CD14-positive monocyte (primary cell): Measurements from ENCODE around the gene OSBPL2. TPM values are rescaled to one million over a fixed set of nuclear protein-coding genes. Genes with fewer than 3 reads are reported as not detected.
A peak's percentile ranks its signal among the peaks of the same experiment; 100 is the strongest.

Source experiments
- DNase-seq, 3 donors: peaks; one replicate each; pipeline ENCODE4 v3.0.0-alpha.2; 2011 to 2022
- H2AFZ ChIP-seq: 2 replicates; pipeline ENCODE4 v1.6.0; 2012; ENCODE audit warnings: mild to moderate bottlenecking, low read depth, low read length, inconsistent platforms; ENCODE audit not compliant: insufficient read depth, poor library complexity, severe bottlenecking
- H3K27ac ChIP-seq, 2 donors: 1 replicate in 1 of 2; 2 replicates in 1 of 2; pipeline ENCODE4 v1.5.1; 2012 to 2013; ENCODE audit warnings: low read length in 2 of 2, control low read depth in 1 of 2, inconsistent platforms in 1 of 2, low read depth in 1 of 2, mild to moderate bottlenecking in 1 of 2
- H3K27me3 ChIP-seq, 2 donors: one replicate each; pipeline versions ENCODE4 v1.6.0 to v1.6.1; 2011 to 2013; ENCODE audit warnings: low read length in 2 of 2; ENCODE audit not compliant: control insufficient read depth in 2 of 2, insufficient read depth in 2 of 2
- H3K36me3 ChIP-seq, 2 donors: replicated peaks in 1 of 2; 1 replicate in 1 of 2; 2 replicates in 1 of 2; pipeline versions ENCODE4 v1.5.1 to v1.6.1; 2012 to 2013; ENCODE audit warnings: low read length in 2 of 2, control low read depth in 1 of 2, inconsistent platforms in 1 of 2, mild to moderate bottlenecking in 1 of 2; ENCODE audit not compliant: insufficient read depth in 2 of 2, control insufficient read depth in 1 of 2
- H3K4me1 ChIP-seq, 2 donors: 1 replicate in 1 of 2; 2 replicates in 1 of 2; pipeline versions ENCODE4 v1.5.1 to v1.6.1; 2012 to 2013; ENCODE audit warnings: low read length in 2 of 2, control low read depth in 1 of 2, inconsistent platforms in 1 of 2, mild to moderate bottlenecking in 1 of 2, moderate library complexity in 1 of 2; ENCODE audit not compliant: insufficient read depth in 2 of 2, control insufficient read depth in 1 of 2
- H3K4me2 ChIP-seq: replicated peaks from 2 replicates; pipeline ENCODE3; 2012; ENCODE audit warnings: low read length, moderate library complexity, mild to moderate bottlenecking; ENCODE audit not compliant: poor library complexity, severe bottlenecking; ENCODE audit errors: extremely low read depth
- H3K4me3 ChIP-seq, 3 experiments: fragments of 200-600 bp in 1 of 3; sonication (generic) in 1 of 3; replicated peaks in 1 of 3; 1 replicate in 2 of 3; 2 replicates in 1 of 3; pipeline ENCODE4 v1.5.1; 2011 to 2013; ENCODE audit warnings: low read length in 3 of 3, mild to moderate bottlenecking in 3 of 3, control low read depth in 2 of 3, low read depth in 2 of 3, inconsistent platforms in 1 of 3, moderate library complexity in 1 of 3
- H3K79me2 ChIP-seq: 2 replicates; pipeline ENCODE4 v1.6.0; 2012; ENCODE audit warnings: mild to moderate bottlenecking, control low read depth, inconsistent platforms, low read length, moderate library complexity; ENCODE audit not compliant: insufficient read depth
- H3K9ac ChIP-seq: 2 replicates; pipeline ENCODE4 v1.6.0; 2017; ENCODE audit warnings: low read length, mild to moderate bottlenecking; ENCODE audit not compliant: insufficient read depth, poor library complexity, severe bottlenecking
- H3K9me3 ChIP-seq, 2 donors: replicated peaks in 1 of 2; 1 replicate in 1 of 2; 2 replicates in 1 of 2; pipeline versions ENCODE4 v1.5.1 to v1.6.1; 2012 to 2013; ENCODE audit warnings: low read length in 2 of 2, control low read depth in 1 of 2; ENCODE audit not compliant: control insufficient read depth in 1 of 2, insufficient read depth in 1 of 2
- H4K20me1 ChIP-seq: 2 replicates; pipeline ENCODE4 v1.6.0; 2012; ENCODE audit warnings: mild to moderate bottlenecking, low read length, control low read depth, moderate library complexity; ENCODE audit not compliant: insufficient read depth
- H3K27ac Mint-ChIP-seq, 7 donors: one replicate each; pipeline ENCODE4 v1.8.0; 2020; ENCODE audit warnings: mild to moderate bottlenecking in 7 of 7, mixed read lengths in 7 of 7, moderate library complexity in 6 of 7, inconsistent platforms in 2 of 7
- H3K27me3 Mint-ChIP-seq, 3 donors: one replicate each; pipeline ENCODE4 v1.8.0; 2021 to 2022; ENCODE audit warnings: low read depth in 3 of 3, mild to moderate bottlenecking in 3 of 3, mixed read lengths in 3 of 3, moderate library complexity in 3 of 3, inconsistent platforms in 1 of 3
- H3K36me3 Mint-ChIP-seq, 2 donors: one replicate each; pipeline ENCODE4 v1.8.0; 2020; ENCODE audit warnings: mixed read lengths in 2 of 2, inconsistent platforms in 1 of 2, mild to moderate bottlenecking in 1 of 2
- H3K4me1 Mint-ChIP-seq: one replicate; pipeline ENCODE4 v1.8.0; 2020; ENCODE audit warnings: mild to moderate bottlenecking, mixed read lengths
- H3K4me3 Mint-ChIP-seq, 2 donors: one replicate each; pipeline ENCODE4 v1.8.0; 2020; ENCODE audit warnings: mild to moderate bottlenecking in 2 of 2, mixed read lengths in 2 of 2, moderate library complexity in 1 of 2
- H3K9me3 Mint-ChIP-seq, 7 donors: one replicate each; pipeline ENCODE4 v1.8.0; 2020 to 2022; ENCODE audit warnings: mixed read lengths in 7 of 7, mild to moderate bottlenecking in 6 of 7, moderate library complexity in 6 of 7, inconsistent platforms in 2 of 7
- WGBS: methylation state at CpG from one replicate; pipeline ENCODE4 v1.1.5; 2013; ENCODE audit warnings: missing lambda C conversion rate; ENCODE audit not compliant: insufficient coverage; 5-methylcytosine and 5-hydroxymethylcytosine counted together
- intact Hi-C, 2 donors: fragments of 100-400 bp; cut with micrococcal nuclease; formaldehyde crosslinking; loops; one replicate each; pipeline versions ENCODE4 v1.15.0 to v1.15.1; 2023
- polyA plus RNA-seq, 3 donors: library from polyadenylated mRNA; depleted of rRNA in 1 of 3; unstranded in 2 of 3; stranded (reverse) in 1 of 3; fragments of 300-500 nt in 2 of 3; fragments of >200 nt in 1 of 3; fragmentation: Illumina TruSeq in 2 of 3; gene quantifications; 1 replicate in 2 of 3; 2 replicates in 1 of 3; pipeline ENCODE4 v1.2.3, GENCODE V29; 2012 to 2021
- TF ChIP-seq, protein P1 (sequence below): fragments of 200-600 bp; IDR thresholded peaks from one replicate; pipeline ENCODE4 v1.8.0; 2022; ENCODE audit warnings: antibody characterized with exemption, mild to moderate bottlenecking

The OSBPL2 gene
- polyA plus RNA-seq, 3 donors: 12.9 to 29.1 (median 17.9) TPM

DNA sequence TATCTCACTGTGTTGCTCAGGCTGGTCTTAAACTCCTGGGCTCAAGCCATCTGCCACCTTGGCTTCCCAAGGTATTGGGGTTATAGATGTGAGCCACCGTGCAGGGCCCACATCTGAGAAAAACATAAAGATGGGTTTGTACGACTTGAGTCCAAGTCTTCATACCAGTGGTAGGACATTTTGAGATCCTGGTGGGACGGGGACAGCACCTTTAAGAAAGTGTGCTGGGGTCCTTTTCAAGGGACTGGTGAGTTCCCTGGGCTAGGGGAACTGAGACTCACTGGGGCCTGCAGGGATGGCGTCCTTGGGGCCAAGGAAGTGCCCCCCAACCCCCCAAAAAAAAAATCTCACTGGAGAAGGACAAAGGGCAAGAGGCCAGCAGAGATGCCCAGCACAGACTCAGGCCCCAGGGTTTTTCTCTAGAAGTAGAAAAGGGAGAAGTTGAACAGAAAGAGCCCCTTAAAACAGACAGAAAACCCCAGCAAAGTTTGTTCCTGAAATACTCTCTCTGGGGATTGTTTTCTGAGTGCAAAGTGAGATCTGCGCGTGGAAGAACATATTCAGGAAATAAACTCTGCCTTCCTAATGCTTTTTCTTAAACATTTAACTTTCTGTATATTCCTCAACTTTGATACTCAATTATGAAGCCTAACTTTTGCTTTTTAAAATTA lies 10.7 kb downstream of the OSBPL2 start:
- TF ChIP-seq, protein P1, sequence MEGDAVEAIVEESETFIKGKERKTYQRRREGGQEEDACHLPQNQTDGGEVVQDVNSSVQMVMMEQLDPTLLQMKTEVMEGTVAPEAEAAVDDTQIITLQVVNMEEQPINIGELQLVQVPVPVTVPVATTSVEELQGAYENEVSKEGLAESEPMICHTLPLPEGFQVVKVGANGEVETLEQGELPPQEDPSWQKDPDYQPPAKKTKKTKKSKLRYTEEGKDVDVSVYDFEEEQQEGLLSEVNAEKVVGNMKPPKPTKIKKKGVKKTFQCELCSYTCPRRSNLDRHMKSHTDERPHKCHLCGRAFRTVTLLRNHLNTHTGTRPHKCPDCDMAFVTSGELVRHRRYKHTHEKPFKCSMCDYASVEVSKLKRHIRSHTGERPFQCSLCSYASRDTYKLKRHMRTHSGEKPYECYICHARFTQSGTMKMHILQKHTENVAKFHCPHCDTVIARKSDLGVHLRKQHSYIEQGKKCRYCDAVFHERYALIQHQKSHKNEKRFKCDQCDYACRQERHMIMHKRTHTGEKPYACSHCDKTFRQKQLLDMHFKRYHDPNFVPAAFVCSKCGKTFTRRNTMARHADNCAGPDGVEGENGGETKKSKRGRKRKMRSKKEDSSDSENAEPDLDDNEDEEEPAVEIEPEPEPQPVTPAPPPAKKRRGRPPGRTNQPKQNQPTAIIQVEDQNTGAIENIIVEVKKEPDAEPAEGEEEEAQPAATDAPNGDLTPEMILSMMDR: no peak
- Histone ChIP-seq H4K20me1 (peaks cover 100% of the 10 kb centered on the region), H2AFZ (no peak overlapping the region), H3K4me3 (no peak overlapping the region), H3K4me1 (no peaks in the 10 kb centered on the region), H3K36me3 (peaks cover 8 to 31% of the 10 kb centered on the region in 2 donors), H3K27ac (no peak overlapping the region), H3K9ac (no peak overlapping the region), H3K27me3 (no peaks in the 10 kb centered on the region), H3K79me2 (peaks cover 88% of the 10 kb centered on the region), H3K4me2 (no peak overlapping the region), H3K9me3 (no peaks in the 10 kb centered on the region)
- peaks cover 0 to 2% (median 1%) of the 10 kb centered on the region in 3 donors for H3K27me3 Mint-ChIP-seq
- peaks cover 13% of the 10 kb centered on the region for H3K4me1 Mint-ChIP-seq
- no peak for DNase-seq
- 100% methylated on average over 2 of the region's 6 CpGs for WGBS
- intact Hi-C loops: no loop called here
- peak overlapping the region in 2 of 7 donors; percentile 63 to 72 for H3K27ac Mint-ChIP-seq
- peaks cover 22 to 31% of the 10 kb centered on the region in 2 donors for H3K36me3 Mint-ChIP-seq
- no peak overlapping the region for H3K4me3 Mint-ChIP-seq
- no peaks in the 10 kb centered on the region for H3K9me3 Mint-ChIP-seq

DNA sequence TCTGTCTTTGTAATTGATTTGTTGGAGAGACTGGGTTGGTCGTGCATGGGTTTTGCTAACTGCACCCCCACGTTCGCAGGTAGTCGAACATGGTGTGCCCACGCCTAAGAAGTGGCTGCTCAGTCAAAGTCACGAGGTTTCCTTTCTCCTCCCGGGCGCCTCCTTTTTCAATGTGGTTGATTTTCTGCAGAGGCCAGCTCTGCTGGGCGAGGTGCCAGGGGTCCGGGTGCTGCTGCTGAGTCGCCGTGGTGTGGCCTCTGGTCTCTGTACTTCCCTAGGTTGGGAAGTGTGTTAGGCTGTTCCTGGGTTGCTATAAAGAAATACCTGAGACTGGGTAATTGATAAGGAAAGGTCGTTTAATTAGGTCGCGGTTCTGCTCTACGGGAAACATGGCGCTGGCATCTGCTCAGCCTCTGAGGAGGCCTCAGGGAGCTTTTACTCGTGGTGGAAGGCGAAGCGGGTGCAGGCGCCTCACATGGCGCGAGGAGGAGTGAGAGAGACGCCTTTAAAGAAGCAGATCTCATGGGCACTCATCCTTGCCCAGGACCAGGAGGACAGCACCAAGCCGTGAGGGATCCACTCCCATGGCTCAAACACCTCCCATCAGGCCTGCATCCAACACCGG lies 14.1 kb downstream of the OSBPL2 start:
- Histone ChIP-seq H2AFZ (no peak overlapping the region), H3K9me3 (no peaks in the 10 kb centered on the region), H3K27me3 (no peaks in the 10 kb centered on the region), H3K79me2 (peaks cover 80% of the 10 kb centered on the region), H3K9ac (no peak overlapping the region), H3K4me2 (no peak overlapping the region), H3K27ac (no peak overlapping the region), H3K4me3 (no peak overlapping the region), H3K36me3 (peaks cover 18 to 37% of the 10 kb centered on the region in 2 donors), H4K20me1 (peaks cover 99% of the 10 kb centered on the region), H3K4me1 (no peaks in the 10 kb centered on the region)
- Mint-ChIP-seq H3K9me3 (no peaks in the 10 kb centered on the region), H3K36me3 (peaks cover 32 to 43% of the 10 kb centered on the region in 2 donors), H3K4me3 (no peak overlapping the region), H3K4me1 (peaks cover 8% of the 10 kb centered on the region), H3K27ac (peak overlapping the region in 1 of 7 donors; percentile 12), H3K27me3 (peaks cover 0 to 2% (median 0%) of the 10 kb centered on the region in 3 donors)
- WGBS: 70% methylated on average over 20 of the region's 26 CpGs
- TF ChIP-seq, protein P1: no peak
- no peak for DNase-seq
- intact Hi-C loops: no loop called here
